IMR-90 (cell line): ENCODE measurements around the gene RUNDC3A.

ENCODE experiments used
- BHLHE40 ChIP-seq: fragments of 150-350 bp; IDR thresholded peaks from 2 replicates; pipeline ENCODE4 v1.6.1; 2016; ENCODE audit warnings: mild to moderate bottlenecking, low read depth, low read length
- CEBPB ChIP-seq: IDR thresholded peaks from 2 replicates; pipeline ENCODE4 v1.6.1; 2012; ENCODE audit warnings: low read depth, low read length, improper control_type of control experiment
- CHD1 ChIP-seq: IDR thresholded peaks from 2 replicates; pipeline ENCODE4 v1.6.1; 2012; ENCODE audit warnings: low read depth, low read length, improper control_type of control experiment
- CTCF ChIP-seq: conservative IDR thresholded peaks from 2 replicates; pipeline ENCODE4 v1.5.1; 2012; ENCODE audit warnings: mild to moderate bottlenecking, low read depth, low read length, improper control_type of control experiment
- ELK1 ChIP-seq: fragments of 150-350 bp; IDR thresholded peaks from 2 replicates; pipeline ENCODE4 v1.6.1; 2016; ENCODE audit warnings: low read depth, mild to moderate bottlenecking, low read length, moderate library complexity, borderline replicate concordance
- MAFK ChIP-seq: IDR thresholded peaks from 2 replicates; pipeline ENCODE4 v1.6.1; 2012; ENCODE audit warnings: low read depth, low read length, improper control_type of control experiment
- MAZ ChIP-seq: IDR thresholded peaks from 2 replicates; pipeline ENCODE4 v1.6.1; 2012; ENCODE audit warnings: low read depth, mild to moderate bottlenecking, low read length, improper control_type of control experiment, moderate library complexity, borderline replicate concordance
- MXI1 ChIP-seq: IDR thresholded peaks from 2 replicates; pipeline ENCODE4 v1.6.1; 2012; ENCODE audit warnings: low read depth, mild to moderate bottlenecking, low read length, moderate library complexity, borderline replicate concordance
- POLR2A ChIP-seq: IDR thresholded peaks from 2 replicates; pipeline ENCODE4 v1.6.1; 2012; ENCODE audit warnings: mild to moderate bottlenecking, low read depth, low read length
- RAD21 ChIP-seq: IDR thresholded peaks from 2 replicates; pipeline ENCODE4 v1.6.1; 2012; ENCODE audit warnings: low read length, improper control_type of control experiment
- RFX5 ChIP-seq: IDR thresholded peaks from 2 replicates; pipeline ENCODE4 v1.8.0; 2012; ENCODE audit warnings: low read depth, mild to moderate bottlenecking, low read length, moderate library complexity
- SMC3 ChIP-seq: fragments of 150-350 bp; IDR thresholded peaks from 2 replicates; pipeline ENCODE4 v1.6.1; 2016; ENCODE audit warnings: low read depth, mild to moderate bottlenecking, antibody characterized with exemption, low read length, moderate library complexity
- USF2 ChIP-seq: fragments of 150-350 bp; IDR thresholded peaks from 2 replicates; pipeline ENCODE4 v1.6.1; 2017; ENCODE audit warnings: mild to moderate bottlenecking, antibody characterized with exemption, low read length, low read depth

GRCh38 chr17:44304651-44305050, 3.8 kb upstream of the RUNDC3A start:
- TF ChIP-seq CTCF, result no peak
- TF ChIP-seq POLR2A, result no peak
- TF ChIP-seq SMC3, result no peak
- no peak for TF ChIP-seq CHD1
- no peak for TF ChIP-seq RAD21
- no peak for TF ChIP-seq MXI1
- no peak for TF ChIP-seq USF2
- no peak for TF ChIP-seq MAZ
- no peak for TF ChIP-seq ELK1
- no peak for TF ChIP-seq MAFK
- no peak for TF ChIP-seq CEBPB
- TF ChIP-seq RFX5, result no peak
- TF ChIP-seq BHLHE40, result no peak
